Gastrocnemius medialis (tissue), 4 donors: ENCODE data around the gene SLC6A18. TPM values are rescaled to one million over a fixed set of nuclear protein-coding genes. Genes with fewer than 3 reads are reported as not detected.

ENCODE experiments used
- ATAC-seq, 2 donors: fragments of 150-250 bp; one replicate each; pipeline ENCODE4 v1.9.1; 2016
- DNase-seq, 2 donors: peaks; one replicate each; pipeline ENCODE4 v3.0.0-alpha.2; 2019
- H3K27ac ChIP-seq, 4 donors: fragments of 200-600 bp; sonication (generic); 1 replicate in 1 of 4; 2 replicates in 3 of 4; pipeline ENCODE4 v1.5.1; 2016 to 2018; ENCODE audit warnings: mild to moderate bottlenecking in 2 of 4, moderate library complexity in 1 of 4
- H3K27me3 ChIP-seq, 3 donors: fragments of 200-600 bp; sonication (generic) in 2 of 3; 1 replicate in 1 of 3; 2 replicates in 2 of 3; pipeline versions ENCODE4 v1.5.1 to v1.6.0; 2016 to 2019; ENCODE audit warnings: mild to moderate bottlenecking in 1 of 3, moderate library complexity in 1 of 3
- H3K36me3 ChIP-seq, 2 donors: fragments of 200-600 bp; sonication (generic) in 1 of 2; one replicate each; pipeline ENCODE4 v1.5.1; 2017 to 2018
- H3K4me1 ChIP-seq, 2 donors: fragments of 200-600 bp; sonication (generic) in 1 of 2; one replicate each; pipeline ENCODE4 v1.5.1; 2016 to 2017; ENCODE audit warnings: mild to moderate bottlenecking in 2 of 2
- H3K4me3 ChIP-seq, 4 donors: fragments of 200-600 bp; sonication (generic) in 3 of 4; 1 replicate in 1 of 4; 2 replicates in 3 of 4; pipeline ENCODE4 v1.5.1; 2016 to 2019; ENCODE audit warnings: mild to moderate bottlenecking in 2 of 4
- H3K9me3 ChIP-seq, 3 donors: fragments of 200-600 bp; sonication (generic) in 2 of 3; 1 replicate in 1 of 3; 2 replicates in 2 of 3; pipeline ENCODE4 v1.5.1; 2016 to 2019
- POLR2A ChIP-seq, 2 donors: fragments of 450-650 bp; IDR thresholded peaks; one replicate each; pipeline ENCODE4 v1.6.1; 2017; ENCODE audit warnings: antibody characterized with exemption in 2 of 2, mild to moderate bottlenecking in 2 of 2, moderate library complexity in 2 of 2
- in situ Hi-C, 4 donors: fragments of 200-750 bp; cut with MboI; loops; one replicate each; pipeline versions ENCODE4 v1.15.0 to v1.8.0; 2017; ENCODE audit warnings: low sequenced_read_pairs in 4 of 4
- intact Hi-C: fragments of 100-400 bp; cut with DNase I; formaldehyde crosslinking; loops from one replicate; pipeline ENCODE4 v1.15.1; 2023; ENCODE audit warnings: low total_unique reads
- total RNA-seq, 4 donors: library from RNA; depleted of rRNA; stranded (reverse); fragments of >200 nt; gene quantifications; one replicate each; pipeline versions ENCODE4 v1.1.0 to v1.2.3, GENCODE V29; 2016
- TF ChIP-seq, protein P1 (sequence below), 5 experiments: fragments of 450-650 bp in 3 of 5; fragments of 200-600 bp in 2 of 5; sonication (generic) in 2 of 5; IDR thresholded peaks in 4 of 5; conservative IDR thresholded peaks in 1 of 5; 1 replicate in 4 of 5; 2 replicates in 1 of 5; pipeline ENCODE4 v1.5.1; 2016 to 2019; ENCODE audit warnings: antibody characterized with exemption in 5 of 5, mild to moderate bottlenecking in 3 of 5, moderate library complexity in 3 of 5

The SLC6A18 gene
- total RNA-seq, 4 donors from 2014 or later: not detected

DNA sequence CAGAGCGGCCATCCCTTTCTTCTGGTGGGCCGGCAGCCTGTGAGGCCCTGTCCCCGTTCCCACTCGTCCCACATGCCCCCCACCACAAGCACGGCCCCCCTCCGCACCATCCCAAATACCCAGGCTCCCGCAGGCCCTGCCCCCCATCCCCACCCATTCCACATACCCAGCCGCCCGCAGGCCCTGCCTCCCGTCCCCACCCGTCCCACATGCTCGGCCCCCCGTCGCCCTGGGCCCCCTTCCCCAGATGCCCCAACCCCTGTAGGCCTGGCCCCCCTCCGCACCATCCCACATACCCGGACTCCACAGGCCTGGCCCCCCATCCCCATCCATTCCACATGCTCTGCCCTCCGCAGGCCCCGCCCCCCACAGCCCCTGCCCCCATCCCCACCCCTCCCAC, 12.3 kb upstream of the SLC6A18 start:
- Histone ChIP-seq H3K9me3 (no peaks in the 10 kb centered on the region), H3K27ac (no peak overlapping the region), H3K4me3 (no peak overlapping the region), H3K36me3 (no peaks in the 10 kb centered on the region), H3K4me1 (no peaks in the 10 kb centered on the region), H3K27me3 (peaks cover 2 to 3% (median 2%) of the 10 kb centered on the region in 3 donors)
- no peak for TF ChIP-seq POLR2A (IDR thresholded peaks at IDR 0.05)
- TF ChIP-seq, protein P1, sequence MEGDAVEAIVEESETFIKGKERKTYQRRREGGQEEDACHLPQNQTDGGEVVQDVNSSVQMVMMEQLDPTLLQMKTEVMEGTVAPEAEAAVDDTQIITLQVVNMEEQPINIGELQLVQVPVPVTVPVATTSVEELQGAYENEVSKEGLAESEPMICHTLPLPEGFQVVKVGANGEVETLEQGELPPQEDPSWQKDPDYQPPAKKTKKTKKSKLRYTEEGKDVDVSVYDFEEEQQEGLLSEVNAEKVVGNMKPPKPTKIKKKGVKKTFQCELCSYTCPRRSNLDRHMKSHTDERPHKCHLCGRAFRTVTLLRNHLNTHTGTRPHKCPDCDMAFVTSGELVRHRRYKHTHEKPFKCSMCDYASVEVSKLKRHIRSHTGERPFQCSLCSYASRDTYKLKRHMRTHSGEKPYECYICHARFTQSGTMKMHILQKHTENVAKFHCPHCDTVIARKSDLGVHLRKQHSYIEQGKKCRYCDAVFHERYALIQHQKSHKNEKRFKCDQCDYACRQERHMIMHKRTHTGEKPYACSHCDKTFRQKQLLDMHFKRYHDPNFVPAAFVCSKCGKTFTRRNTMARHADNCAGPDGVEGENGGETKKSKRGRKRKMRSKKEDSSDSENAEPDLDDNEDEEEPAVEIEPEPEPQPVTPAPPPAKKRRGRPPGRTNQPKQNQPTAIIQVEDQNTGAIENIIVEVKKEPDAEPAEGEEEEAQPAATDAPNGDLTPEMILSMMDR (IDR thresholded peaks at IDR 0.05 in 4 of 5, conservative IDR thresholded peaks at IDR 0.05 in 1 of 5): no peak
- intact Hi-C loops (no loop called here), in situ Hi-C loops (no loop called here)
- ATAC-seq (no peak), DNase-seq (no peak)

GRCh38 chr5:1213508-1214162, 11.5 kb upstream of the SLC6A18 start:
- Histone ChIP-seq H3K27ac (no peak overlapping the region), H3K27me3 (peaks cover 2 to 4% (median 3%) of the 10 kb centered on the region in 3 donors), H3K4me3 (no peak overlapping the region), H3K9me3 (no peaks in the 10 kb centered on the region), H3K4me1 (no peaks in the 10 kb centered on the region), H3K36me3 (no peaks in the 10 kb centered on the region)
- DNase-seq: no peak
- in situ Hi-C loops (no loop called here), intact Hi-C loops (no loop called here)
- ATAC-seq: no peak
- TF ChIP-seq, protein P1 (IDR thresholded peaks at IDR 0.05 in 4 of 5, conservative IDR thresholded peaks at IDR 0.05 in 1 of 5): no peak
- no peak for TF ChIP-seq POLR2A (IDR thresholded peaks at IDR 0.05)

DNA sequence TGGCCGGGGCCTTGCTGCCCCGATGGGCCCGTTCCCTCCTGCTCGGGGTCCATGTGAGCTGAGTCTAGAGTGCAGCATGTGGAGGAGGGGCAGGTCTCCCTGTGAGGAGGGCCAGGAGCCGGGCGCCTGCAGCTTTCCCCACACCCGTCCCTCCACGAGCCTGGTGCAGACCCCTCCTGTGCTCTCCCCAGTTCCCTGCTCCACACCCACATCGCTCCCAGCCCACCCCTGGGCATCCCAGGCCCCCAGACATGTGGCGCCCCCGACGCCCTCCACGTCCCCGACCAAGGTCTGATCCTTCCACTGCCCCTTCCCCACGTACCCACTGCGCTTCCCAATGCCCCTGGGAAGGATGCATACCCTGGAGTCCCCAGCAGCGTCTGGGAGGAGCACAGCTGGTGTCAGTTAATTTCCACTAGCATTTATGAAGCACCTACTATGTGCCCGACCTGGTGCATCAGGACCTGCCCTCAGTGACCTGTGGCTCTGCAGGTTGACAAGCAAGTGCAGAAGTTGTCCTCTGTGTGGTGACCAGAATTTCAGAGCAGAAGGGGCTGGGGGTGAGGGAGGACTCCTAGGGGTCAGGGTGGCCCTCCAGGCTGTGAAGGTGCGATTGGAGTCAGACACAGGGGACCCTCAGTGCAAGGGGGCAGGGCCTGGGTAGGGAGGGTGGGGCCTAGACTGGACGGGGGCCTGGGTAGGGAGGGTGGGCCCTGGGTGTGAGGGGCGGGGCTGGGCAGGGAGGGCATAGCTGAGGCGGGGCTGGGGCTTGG, 10.8 kb upstream of the SLC6A18 start:
- no peak overlapping the region for H3K27ac ChIP-seq
- intact Hi-C loops (no loop called here), in situ Hi-C loops (no loop called here)
- ATAC-seq (no peak), DNase-seq (no peak)
- no peaks in the 10 kb centered on the region for H3K36me3 ChIP-seq
- H3K4me3 ChIP-seq: no peak overlapping the region
- H3K9me3 ChIP-seq: no peaks in the 10 kb centered on the region
- no peaks in the 10 kb centered on the region for H3K4me1 ChIP-seq
- H3K27me3 ChIP-seq: peaks cover 0 to 6% (median 2%) of the 10 kb centered on the region in 3 donors
- no peak for TF ChIP-seq POLR2A (IDR thresholded peaks at IDR 0.05)
- TF ChIP-seq, protein P1 (IDR thresholded peaks at IDR 0.05 in 4 of 5, conservative IDR thresholded peaks at IDR 0.05 in 1 of 5): no peak

DNA sequence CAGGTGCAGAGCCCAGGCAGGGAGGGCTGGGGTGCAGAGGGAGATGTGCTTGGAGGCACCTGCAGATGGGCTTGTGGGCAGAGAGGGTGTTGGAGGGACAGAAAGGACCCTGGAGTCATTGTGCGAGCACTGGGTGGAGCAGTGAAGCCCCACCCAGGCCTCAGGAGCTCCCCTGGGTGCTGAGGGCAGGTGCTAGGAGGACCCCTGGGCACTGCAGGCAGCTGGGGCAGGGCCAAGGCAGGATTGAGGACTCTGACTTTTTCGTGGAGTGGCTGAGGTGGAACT, 10.3 kb upstream of the SLC6A18 start:
- Histone ChIP-seq H3K4me3 (no peak overlapping the region), H3K27ac (no peak overlapping the region), H3K4me1 (no peaks in the 10 kb centered on the region), H3K36me3 (no peaks in the 10 kb centered on the region), H3K27me3 (peaks cover 0 to 6% (median 2%) of the 10 kb centered on the region in 3 donors), H3K9me3 (no peaks in the 10 kb centered on the region)
- ATAC-seq: no peak
- intact Hi-C loops (no loop called here), in situ Hi-C loops (no loop called here)
- TF ChIP-seq, protein P1 (IDR thresholded peaks at IDR 0.05 in 4 of 5, conservative IDR thresholded peaks at IDR 0.05 in 1 of 5): no peak
- TF ChIP-seq POLR2A (IDR thresholded peaks at IDR 0.05): no peak
- no peak for DNase-seq
